Activated CD4-positive, CD25-positive, alpha-beta regulatory T cell treated with anti-CD3 and anti-CD28 coated beads, Interleukin-2, amount 50 U/mL, for 24 hours (primary cell): ENCODE results near the gene BLOC1S5.

Source experiments
- ATAC-seq, 2 donors: fragments of 150-1000 bp; cut with Tn5 transposase; one replicate each; pipeline ENCODE4 v1.10.0; 2021; ENCODE audit warnings: mild to moderate bottlenecking in 1 of 2, moderate library complexity in 1 of 2

The BLOC1S5 gene, protein sequence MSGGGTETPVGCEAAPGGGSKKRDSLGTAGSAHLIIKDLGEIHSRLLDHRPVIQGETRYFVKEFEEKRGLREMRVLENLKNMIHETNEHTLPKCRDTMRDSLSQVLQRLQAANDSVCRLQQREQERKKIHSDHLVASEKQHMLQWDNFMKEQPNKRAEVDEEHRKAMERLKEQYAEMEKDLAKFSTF

GRCh38 chr6:8063761-8064637 is at the start of gene BLOC1S5:
Gene BLOC1S5 (minus strand): TSS chr6:8064389. CDS start chr6:8064376, 13 bp downstream.
- peak; percentile 90 to 95 for ATAC-seq

- ATAC-seq: no peak
These were observed 49.0 kb upstream of the BLOC1S5 start for GRCh38 chr6:8113131-8113654.

DNA sequence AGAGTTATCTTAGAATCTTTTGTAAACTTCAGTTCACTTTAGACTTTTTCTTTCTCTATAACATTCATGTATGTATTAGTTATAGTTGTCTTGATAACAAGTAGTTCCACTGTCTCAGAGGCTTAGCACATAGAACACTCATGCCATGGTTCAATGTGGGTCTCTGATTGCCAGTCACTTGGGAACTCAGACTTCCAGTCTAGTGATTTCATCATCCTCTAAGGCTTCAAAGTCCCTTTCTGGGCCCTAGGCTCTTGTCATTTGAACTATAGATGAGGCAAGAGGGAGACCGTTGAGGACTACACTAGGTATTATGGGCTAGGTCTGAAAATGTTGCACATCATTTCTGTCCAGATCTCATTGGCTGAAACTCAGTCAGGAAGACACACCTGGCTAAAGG is 46.5 kb upstream of the BLOC1S5 start:
- no peak for ATAC-seq

GRCh38 chr6:8110117-8110721 is 46.0 kb upstream of the BLOC1S5 start:
- ATAC-seq: no peak

DNA sequence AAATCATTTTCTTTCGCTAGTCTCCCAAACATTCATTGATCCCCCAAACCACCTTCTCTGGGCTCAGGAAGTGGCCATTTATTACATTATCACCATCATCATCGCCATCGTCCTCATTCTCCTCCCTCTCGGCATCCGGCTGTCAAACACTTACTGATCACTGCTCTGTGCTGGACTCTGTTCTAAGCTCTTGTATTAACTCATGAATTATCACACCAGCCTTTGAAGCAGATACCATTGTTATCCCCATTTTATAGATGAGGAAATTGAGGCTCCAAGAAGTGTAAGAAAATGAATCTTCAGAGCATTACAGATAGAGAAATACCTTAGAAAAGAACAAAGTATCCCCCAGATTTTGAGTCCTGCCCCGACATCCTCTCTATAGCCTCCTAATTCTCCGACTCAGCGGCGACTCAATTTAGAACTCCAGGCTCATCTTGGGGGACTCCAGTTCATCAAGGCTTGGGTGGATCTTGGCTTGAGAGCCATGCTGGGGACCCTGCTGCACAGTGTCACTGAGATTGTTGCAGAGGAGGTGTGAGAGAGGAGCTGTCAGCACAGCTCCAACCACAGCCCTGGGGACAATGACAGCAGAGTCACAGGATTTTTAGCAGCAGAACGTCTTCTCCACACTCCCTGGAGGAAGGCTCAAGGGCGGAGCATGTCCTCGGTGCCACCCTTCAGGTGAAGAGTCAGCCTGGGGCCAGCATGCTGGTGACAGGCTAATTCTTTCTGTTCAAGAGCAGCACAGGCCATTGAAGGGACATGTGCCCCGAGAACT is 44.8 kb upstream of the BLOC1S5 start:
- ATAC-seq: peak in 1 of 2 donors; percentile 17

DNA sequence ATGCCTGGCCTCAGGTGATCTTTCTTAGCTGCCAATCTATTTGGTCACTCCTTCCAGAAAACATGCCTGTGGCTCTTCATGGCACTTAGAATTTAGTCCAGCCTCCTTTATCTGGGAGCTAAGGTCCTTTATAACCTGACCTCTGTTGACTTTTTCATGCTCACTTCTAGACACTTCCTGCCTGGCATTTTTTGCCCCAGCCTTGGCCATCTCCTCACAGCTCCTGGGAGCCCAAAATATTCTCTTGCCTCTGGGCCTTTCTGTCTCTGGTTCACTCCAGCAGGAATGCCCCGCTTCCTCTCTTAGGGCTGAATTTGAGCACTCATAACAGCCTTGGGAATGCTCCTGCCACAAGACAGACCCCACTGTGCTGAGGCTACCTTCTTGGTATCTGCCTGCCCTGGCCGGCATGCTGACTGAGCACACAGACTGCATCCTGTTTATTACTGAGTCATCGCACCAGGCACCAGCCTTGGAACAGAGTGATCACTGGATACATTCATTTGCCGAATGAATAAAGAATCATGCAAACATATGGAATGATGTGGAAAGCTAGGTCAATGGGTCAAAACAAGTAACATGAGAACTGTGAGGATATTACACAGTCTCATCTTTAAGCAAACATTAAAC is 44.0 kb upstream of the BLOC1S5 start:
- no peak for ATAC-seq

DNA sequence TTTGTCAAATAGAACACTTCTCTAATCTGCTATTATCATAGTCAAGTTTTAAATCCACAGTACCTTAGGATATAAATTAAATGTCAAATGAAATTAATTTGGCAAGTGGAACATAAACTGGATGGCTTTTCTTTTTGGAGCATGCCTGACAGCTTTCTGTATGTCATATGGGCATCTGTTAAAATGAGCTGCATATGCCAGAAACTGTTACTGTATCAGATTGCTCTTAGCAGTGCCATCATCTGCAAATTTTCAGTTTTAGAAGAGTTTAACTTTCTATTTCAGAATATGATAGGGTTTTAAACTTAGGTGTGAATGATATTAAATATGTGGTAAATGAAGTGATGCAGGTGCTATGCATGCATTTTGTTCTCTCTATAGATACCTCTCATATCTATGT is 41.6 kb upstream of the BLOC1S5 start:
- no peak for ATAC-seq

- no peak for ATAC-seq
These were observed 39.5 kb upstream of the BLOC1S5 start for GRCh38 chr6:8103726-8104125.

DNA sequence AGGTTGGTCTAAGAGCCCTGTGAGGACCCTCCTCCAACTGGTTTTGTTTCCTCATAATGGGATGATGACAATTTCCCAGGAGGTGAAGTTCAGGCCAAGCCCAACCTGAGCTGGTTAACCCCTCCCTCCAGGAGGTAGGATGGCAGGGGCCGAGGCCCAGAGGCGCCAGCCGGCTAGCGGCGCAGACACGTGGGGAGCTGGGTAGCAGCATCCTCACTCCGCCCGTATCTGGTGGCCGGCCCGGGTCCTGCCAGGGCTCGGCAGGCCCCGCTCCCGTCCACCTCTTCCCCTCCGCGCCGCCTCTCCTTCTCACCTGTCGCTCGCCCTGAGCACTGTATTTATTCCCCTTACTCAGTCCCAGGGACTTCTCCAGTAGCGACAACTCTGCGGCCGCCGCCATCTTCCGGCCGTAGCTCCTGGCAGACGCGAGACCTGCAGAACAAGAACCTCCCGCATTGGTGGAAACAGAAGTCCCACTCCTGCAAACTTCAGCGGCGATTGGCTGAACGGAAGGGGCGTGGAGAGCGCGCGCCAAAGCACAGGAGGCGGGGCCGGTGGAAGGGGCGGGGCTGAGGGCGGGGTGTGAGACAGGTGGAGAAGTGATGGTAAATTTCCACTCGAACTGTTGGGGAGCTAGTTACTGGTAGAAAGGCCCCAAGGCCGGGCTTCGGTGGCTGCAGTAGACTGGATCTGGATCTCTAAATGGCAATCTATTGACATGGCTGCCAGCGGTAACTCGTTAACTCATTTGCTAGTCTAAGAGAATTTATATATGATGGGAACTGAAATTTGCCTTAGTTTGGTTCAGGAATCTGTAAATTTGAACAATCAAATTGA is 38.2 kb upstream of the BLOC1S5 start, which contains the start of gene EEF1E1:
Gene EEF1E1 (minus strand): TSS at position 427 of the 837 bp plus-strand sequence. CDS start 27 bp downstream, at position 400.
- ATAC-seq: peak; percentile 98 to 99

- no peak for ATAC-seq
These were observed 36.1 kb upstream of the BLOC1S5 start for GRCh38 chr6:8100159-8100854.

DNA sequence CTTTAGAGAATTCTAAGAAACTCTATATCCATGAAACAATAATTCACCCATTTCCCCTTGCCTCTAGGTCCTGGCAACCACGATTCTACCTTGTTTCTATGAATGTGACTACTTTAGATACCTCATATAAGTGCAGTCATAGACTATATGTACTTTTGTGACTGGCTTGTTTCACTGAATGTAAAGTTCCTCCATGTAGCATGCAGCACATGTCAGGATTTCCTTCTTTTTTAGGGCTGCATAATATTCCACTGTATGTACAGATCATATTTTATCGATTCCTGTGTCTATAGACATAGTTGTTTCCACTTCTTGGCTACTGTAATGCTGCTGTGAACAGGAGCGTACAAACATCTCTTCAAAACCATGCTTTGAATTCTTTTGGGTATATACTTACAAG is 26.5 kb upstream of the BLOC1S5 start:
- no peak for ATAC-seq

GRCh38 chr6:8088886-8089285 is 24.7 kb upstream of the BLOC1S5 start:
- no peak for ATAC-seq

DNA sequence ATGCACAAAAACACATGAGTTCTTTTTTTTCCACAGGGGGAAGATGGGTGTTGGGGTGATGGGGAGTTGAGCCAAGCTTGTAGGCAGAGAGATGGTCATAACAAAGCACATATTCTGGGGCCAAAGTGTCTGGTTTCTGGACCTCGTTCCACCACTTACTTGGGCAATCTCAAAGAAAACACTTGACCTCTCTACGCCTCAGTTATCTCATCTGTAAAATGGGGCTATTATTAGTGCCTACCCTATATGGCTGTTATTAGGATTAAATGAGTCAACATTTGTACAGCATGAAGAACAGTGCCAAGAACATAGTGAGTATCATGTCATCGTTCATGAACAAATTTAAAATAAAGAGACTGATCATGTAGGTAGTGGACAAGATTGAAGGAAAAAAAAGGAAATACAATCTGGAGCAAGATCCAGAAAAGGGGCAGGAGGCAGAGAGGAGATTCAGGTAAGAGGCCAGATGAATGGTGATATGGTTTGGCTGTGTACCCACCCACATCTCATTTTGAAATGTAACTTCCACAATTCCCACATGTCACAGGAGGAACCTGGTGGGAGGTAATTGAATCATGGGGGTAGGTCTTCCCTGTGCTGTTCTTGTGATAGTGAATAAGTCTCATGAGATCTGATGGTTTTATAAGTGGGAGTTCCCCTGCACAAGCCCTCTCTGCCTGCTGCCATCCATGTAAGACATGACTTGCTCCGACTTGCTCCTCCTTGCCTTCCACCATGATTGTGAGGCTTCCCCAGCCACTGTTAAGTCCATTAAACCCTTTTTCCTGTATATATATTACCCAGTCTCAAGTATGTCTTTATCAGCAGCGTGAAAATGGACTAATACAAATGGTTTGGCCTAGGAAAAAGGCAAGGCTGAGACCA is 23.9 kb upstream of the BLOC1S5 start:
- no peak for ATAC-seq

DNA sequence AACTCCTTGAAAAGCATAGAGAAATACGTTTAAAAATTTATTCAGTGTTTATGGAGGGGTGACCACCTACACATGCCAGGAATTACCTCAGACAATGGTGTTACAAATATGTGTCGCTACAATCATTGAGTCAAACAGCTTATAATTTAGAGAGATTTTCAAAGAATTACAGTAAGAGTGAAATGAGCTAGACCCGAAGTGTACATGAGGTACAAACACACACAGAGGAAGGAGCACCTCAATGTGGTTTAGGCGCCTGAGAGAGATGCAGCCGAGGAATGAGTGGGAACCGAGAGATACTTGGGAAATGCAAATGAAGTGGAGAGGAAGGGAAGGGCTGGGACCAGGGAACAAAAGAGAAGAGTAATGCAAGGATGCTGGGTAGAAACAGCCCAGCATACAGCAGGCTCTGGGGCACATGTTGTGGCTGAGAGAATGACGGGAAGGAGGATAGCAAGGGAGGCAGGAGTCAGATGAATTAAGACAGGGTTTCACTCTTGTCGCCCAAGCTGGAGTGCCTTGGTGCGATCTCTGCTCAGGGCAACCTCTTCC is 22.6 kb upstream of the BLOC1S5 start:
- no peak for ATAC-seq

GRCh38 chr6:8085053-8085511 is 20.9 kb upstream of the BLOC1S5 start:
- no peak for ATAC-seq

DNA sequence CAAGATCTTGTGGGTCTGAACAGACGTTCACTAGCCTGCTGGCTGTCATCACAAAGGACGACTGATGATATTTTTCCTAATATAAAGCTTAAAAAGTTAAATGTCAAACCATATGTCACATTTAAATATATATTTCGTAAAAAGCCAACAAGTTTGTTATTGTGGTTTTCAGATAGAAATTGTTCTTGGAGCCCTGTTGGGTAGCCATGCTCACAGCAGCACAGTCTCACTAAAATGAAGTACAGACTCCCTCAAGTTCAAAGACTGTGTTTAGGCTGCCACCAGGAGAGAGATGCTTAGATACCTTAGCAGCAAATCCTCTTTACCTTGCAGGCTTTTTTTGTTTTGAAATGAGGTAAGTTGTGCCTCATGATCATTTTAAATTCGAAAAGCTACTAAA is 20.4 kb upstream of the BLOC1S5 start:
- no peak for ATAC-seq

GRCh38 chr6:8082954-8083858 is 19.0 kb upstream of the BLOC1S5 start:
- ATAC-seq: peak; percentile 21 to 45

DNA sequence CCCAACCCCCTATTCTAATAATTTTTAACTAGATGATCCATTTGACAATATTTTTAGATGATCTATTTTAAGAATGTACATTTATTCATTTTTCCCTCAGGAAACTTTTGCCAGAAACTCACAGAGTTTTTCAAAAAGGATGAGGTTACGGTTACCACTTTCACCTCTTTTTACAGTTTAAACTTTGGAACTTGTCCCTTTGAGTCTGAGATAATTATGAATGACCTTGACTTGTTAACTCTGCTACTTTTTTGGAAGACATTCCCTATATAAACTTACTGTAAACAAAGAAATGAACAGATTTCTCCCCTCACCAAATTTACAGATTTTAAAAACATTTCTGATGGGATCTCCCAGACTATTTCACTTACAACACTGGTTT is 18.4 kb upstream of the BLOC1S5 start:
- ATAC-seq: no peak
